ENCODE data around the gene KLK3.

Gene KLK3

GRCh38 chr19:50832666-50833065 is 22.0 kb upstream of the KLK3 start:
- DNase-seq: no peak

GRCh38 chr19:50833117-50833801 is 21.5 kb upstream of the KLK3 start, which contains the start of gene KLK15:
KLK15 (minus strand) TSS chr19:50833574; CDS start chr19:50831492, 2,082 bp downstream.
- no peak for DNase-seq

GRCh38 chr19:50833802-50834167 is 20.9 kb upstream of the KLK3 start:
- no peak for DNase-seq

DNA sequence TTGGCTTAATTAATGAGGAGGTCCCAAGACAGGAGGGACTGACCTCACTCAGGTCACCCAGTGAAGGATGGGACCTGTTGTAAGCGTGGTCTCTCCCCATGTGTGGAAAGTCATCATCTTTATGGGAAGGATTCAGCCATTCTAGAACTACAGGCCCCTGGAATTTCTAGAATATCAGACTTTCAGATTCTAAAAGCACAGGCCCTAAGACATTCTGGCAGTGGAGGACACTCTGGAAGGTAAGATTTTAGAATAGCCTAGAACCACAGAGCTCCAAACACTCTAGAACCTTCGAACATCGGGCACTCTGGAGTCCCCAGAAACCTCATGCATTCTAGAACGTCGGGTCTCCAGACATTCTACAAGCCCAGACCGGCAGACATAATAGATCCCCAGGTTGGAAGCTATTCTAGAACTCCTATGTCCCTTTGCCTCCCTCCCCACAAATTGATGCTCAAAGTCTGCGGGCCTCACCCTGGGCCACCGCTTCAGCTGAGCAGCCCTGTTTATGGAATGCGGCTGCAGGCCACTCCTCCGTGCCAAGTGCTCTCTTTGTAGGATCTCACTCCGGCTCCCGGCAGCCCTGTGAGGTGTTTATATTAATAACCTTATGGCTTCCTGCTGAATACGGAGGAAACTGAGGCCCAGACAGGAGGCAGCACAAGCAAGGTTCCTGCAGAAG is 19.5 kb upstream of the KLK3 start:
- DNase-seq: no peak

GRCh38 chr19:50835785-50836542 is 18.8 kb upstream of the KLK3 start:
- DNase-seq: no peak

GRCh38 chr19:50836543-50837195 is 18.0 kb upstream of the KLK3 start:
- DNase-seq: no peak

- no peak for DNase-seq
Observed at GRCh38 chr19:50837300-50837699, 17.4 kb upstream of the KLK3 start.

- no peak for DNase-seq
Observed at GRCh38 chr19:50838239-50838638, 16.5 kb upstream of the KLK3 start.

DNA sequence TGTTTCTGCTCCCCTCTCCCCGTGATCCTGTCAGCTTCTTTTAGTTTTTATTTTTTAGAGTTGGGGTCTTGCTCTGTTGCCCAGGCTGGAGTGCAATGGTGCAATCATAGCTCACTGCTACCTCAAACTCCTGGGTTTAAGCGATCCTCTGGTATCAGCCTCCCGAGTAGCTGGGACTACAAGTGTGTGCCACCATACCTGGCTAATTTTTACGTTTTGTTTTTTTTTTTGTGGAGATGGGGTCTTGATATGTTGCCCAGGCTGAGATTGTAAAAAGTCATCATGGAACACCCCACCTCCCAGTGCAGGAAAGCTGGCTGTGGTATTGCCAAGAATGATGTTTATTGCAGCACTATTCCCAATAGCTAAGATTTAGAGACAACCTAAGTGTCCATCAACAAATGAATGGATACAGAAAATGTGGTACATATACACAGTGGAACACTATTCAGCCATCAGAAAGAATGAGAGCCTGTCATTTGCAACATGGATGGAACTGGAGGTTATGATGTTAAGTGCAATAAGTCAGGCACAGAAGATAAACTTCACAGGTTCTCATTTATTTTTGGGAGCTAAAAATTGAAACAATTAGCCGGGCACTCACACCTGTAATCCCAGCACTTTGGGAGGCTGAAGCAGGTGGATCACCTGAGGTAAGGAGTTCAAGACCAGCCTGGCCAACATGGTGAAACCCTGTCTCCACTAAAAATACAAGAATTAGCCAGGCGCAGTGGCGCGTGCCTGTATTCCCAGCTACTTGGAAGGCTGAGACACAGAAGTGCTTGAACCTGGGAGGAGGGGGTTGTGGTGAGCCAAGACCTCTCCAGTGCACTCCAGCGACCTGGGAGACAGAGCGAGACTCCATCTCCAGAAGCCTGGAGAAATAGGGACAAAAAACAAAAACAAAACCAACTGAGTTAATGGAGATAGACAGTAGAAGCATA is 14.7 kb upstream of the KLK3 start:
- no peak for DNase-seq

- DNase-seq: no peak
Observed at GRCh38 chr19:50842130-50842529, 12.6 kb upstream of the KLK3 start.

DNA sequence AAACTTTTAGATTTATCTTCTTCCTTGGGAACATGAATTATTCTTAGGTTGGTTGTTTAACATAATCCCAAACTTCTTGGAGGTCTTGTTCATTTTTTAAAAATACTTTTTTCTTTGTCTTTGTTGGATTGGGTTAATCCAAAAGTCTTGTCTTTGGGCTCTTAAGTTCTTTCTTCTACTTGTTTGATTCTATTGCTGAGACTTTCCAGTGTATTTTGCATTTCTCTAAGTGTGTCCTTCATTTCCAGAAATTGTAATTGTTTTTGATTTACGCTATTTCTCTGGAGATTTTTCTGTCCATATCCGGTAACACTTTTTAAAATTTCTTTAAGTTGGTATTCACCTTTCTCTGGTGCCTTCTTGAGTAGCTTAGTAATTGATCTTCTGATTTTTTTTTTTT is 11.5 kb upstream of the KLK3 start:
- DNase-seq: no peak

DNA sequence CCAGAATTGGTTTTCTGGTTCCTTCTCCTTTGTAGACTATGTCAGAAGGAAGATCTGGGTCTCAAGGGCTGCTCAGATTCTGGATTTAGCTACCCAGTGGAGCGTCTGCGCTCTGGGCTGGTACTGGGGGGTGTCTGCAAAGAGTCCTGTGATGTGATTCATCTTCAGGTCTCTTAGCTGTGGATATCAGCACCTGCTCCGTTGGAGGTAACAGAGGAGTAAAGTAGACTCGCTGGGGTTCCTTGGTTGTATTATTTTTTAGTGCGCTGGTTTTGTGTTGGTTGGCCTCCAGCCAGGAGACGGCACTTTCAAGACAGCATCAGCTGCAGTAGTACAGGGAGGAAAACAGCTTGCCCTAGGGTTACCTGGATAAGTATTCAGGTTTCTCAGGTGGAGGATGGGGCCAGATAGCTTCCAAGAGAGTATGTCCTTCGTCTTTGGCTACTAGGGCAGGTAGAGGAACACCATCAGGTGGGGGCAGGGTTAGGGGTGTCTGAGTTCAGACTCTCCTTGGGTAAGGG is 11.0 kb upstream of the KLK3 start:
- no peak for DNase-seq

GRCh38 chr19:50844296-50844935 is 10.3 kb upstream of the KLK3 start:
- no peak for DNase-seq

GRCh38 chr19:50850738-50851137 is 4.0 kb upstream of the KLK3 start:
- no peak for DNase-seq

- DNase-seq: no peak
Observed at GRCh38 chr19:50851620-50852019, 3.1 kb upstream of the KLK3 start.

GRCh38 chr19:50857366-50857765 is 2.7 kb downstream of the KLK3 start:
- no peak for DNase-seq

DNA sequence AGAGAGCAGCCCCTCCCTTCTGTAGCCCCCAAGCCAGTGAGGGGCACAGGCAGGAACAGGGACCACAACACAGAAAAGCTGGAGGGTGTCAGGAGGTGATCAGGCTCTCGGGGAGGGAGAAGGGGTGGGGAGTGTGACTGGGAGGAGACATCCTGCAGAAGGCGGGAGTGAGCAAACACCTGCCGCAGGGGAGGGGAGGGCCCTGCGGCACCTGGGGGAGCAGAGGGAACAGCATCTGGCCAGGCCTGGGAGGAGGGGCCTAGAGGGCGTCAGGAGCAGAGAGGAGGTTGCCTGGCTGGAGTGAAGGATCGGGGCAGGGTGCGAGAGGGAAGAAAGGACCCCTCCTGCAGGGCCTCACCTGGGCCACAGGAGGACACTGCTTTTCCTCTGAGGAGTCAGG is 4.2 kb downstream of the KLK3 start:
- DNase-seq: no peak

DNA sequence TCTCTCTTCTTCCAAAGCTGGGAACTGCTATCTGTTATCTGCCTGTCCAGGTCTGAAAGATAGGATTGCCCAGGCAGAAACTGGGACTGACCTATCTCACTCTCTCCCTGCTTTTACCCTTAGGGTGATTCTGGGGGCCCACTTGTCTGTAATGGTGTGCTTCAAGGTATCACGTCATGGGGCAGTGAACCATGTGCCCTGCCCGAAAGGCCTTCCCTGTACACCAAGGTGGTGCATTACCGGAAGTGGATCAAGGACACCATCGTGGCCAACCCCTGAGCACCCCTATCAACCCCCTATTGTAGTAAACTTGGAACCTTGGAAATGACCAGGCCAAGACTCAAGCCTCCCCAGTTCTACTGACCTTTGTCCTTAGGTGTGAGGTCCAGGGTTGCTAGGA is 5.1 kb downstream of the KLK3 start:
- DNase-seq: no peak

- no peak for DNase-seq
Observed at GRCh38 chr19:50861010-50861409, 6.3 kb downstream of the KLK3 start.

GRCh38 chr19:50861496-50862286 is 7.0 kb downstream of the KLK3 start:
- no peak for DNase-seq

- DNase-seq: no peak
Observed at GRCh38 chr19:50869479-50869878, 14.8 kb downstream of the KLK3 start.
